ENCODE measurements around the gene ETV5.

The ETV5 gene

DNA sequence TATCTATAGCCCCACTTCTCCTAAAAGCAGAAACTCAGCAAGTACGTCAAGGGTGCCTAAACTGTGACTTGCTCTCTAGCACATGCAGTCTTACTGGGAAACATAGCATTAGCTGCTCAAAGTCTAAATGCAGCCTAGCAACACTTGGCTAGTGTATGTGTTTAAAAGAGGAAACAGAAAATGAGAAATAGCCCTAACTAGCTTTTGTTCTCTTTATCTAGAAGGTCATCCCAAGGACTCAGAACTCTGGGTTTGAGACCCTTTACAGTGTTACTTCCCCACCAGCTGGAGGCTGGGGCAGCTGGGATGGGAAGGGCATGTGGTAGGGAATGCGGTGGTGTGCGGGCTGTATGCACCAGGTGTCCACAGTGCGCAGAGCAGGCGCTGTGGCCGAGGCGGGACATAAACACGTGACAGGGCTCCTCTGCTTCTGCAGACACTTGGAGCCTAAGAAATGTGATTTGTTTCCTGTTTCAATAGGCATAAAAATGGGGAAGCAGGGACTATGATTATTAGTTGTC, 13.3 kb downstream of the ETV5 start:
- no peak for DNase-seq (ENCODE audit: low read depth in 2 of 2)

- DNase-seq (ENCODE audit: low read depth in 2 of 2), result no peak
Observed at GRCh38 chr3:186094696-186095425, 14.0 kb downstream of the ETV5 start.

- no peak for DNase-seq (ENCODE audit: low read depth in 2 of 2)
Observed at GRCh38 chr3:186094271-186094670, 14.6 kb downstream of the ETV5 start.

DNA sequence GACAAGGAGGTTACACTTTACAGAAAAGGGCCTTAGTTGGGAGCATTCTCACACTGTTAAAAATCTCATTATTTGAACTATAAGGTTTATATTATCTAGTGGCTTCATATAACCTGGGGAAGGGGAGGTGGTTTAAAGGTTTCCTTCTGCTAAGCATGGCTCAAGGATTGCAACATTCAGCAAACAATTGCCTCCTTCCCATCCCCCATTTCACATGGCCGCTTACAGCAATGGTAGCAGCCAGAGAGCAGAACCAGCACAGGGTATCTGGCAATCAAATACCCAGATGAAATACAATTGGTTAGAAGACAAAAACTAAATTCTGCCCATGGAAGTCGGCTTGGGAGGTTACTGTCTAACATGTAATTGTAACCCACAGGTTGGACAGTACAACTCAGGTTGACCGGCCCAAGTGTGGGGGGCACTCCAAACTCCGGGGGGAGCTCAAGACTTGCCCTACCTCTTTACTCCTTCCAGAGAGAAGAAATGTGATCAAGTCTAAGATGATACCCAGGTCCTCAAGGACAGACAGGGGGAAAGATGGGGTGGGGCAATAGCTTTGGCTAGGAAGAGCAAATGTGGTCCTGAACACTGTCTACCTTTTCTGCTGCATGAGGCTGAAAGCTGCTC, 15.5 kb downstream of the ETV5 start:
- no peak for DNase-seq (ENCODE audit: low read depth in 2 of 2)

DNA sequence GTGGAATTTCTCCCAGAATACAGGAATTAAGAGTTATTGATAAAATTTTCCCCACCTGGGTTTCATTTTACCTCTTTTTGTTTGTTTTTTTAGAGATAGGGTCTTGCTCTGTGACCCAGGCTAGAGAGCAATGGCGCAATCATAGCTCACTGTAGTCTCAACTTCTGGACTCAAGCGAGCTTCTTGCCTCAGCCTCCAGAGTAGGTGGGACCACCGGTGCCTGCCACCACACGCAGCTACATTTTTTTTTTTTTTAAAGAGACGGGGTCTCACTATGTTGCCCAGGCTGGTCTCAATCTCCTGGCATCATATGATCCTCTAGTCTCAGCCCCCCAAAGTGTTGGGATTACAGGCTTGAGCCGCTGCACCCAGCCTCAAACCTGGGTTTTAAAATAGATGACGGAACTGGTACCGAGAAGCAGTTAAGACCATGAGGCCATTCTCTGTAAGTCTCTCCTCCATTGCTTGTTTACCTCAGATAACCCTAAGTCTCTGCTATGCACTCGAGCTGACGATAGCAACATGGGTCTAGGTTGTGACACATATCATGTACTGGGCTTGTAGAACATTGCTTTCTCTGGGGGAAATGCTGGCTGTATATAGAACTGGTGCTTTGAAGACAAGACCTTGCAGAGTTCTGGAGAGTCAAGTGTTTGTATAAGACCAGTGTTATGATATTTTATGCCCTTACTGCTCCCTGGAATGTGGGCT, 16.4 kb downstream of the ETV5 start:
- DNase-seq (ENCODE audit: low read depth in 2 of 2), result no peak

DNA sequence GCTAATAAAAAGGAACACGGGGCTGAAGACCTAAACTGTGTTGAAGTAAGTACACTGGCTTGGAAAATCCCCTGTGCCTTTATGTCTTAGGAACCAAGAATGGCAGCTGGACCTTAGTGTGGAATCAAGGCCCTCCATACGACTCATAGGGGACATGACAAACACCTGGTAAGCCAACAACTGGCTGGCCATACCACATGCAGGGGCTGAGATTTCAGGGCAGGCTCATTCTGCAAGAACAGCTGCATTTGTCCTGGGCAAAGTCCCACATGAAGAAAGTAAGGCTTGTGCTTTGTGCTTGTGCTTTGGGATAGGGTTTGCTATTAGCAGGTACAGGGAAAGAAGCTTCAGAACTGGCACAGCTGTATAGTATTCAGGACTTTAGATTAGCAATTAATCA, 18.0 kb downstream of the ETV5 start:
- DNase-seq (ENCODE audit: low read depth in 2 of 2), result no peak

GRCh38 chr3:186088335-186088734, 20.6 kb downstream of the ETV5 start:
- no peak for DNase-seq (ENCODE audit: low read depth in 2 of 2)

- no peak for DNase-seq (ENCODE audit: low read depth in 2 of 2)
Observed at GRCh38 chr3:186084264-186084663, 24.6 kb downstream of the ETV5 start.

DNA sequence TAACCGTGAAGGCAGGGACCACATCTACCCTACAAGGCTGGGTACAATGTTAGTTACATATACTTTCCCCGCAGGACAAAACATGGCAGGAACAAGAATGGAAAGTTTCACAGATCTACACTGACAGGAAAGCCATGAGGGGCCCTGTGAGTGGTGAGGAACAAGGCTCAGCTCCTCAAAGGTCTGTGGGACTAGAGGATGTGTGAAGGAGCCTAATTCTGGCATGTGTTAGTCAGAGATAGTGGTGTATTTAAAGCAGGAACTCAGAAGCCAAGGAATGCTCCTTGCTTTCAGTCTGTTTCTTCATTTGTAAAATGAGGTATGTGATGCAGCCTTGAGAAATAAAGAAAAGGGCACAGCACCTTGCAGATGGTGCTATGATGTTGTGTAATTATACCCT, 25.1 kb downstream of the ETV5 start:
- DNase-seq (ENCODE audit: low read depth in 2 of 2), result no peak

DNA sequence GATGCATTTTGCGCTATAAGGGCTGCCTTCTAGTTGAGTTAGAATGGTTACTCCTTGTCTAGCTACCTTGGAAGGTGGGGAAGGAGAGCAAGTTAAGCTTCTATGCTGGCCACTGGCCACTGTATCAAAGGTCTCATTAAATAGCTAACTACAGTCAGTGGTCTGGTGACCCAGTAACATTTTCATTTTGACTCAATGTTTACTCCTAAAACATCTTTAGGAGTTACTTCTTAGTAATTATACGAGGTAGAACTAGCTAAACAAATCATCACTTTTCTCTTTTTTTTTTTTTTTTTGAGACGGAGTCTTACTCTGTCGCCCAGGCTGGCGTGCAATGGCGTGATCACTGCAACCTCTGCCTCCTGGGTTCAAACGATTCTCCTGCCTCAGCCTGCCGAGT, 26.7 kb downstream of the ETV5 start:
- no peak for DNase-seq (ENCODE audit: low read depth in 2 of 2)

DNA sequence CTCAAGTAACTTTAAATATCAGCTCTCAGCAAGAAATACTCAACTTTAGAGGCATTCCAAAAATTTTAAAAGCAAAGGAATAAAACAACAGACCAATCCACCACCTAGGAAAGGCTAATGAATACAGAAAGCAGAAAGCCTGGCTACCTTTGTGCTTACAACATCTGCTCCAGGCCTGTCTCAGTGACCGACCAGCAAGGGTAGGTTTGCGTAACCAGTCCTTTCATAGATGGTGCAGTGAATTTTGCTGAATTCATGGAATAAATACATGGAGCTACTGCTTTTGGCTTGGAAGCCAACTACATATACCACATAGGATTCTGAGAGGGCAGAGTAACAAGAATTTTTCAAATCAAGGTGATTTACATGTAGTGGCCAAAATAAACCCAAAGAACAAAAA, 27.2 kb downstream of the ETV5 start:
- DNase-seq (ENCODE audit: low read depth in 2 of 2), result no peak

DNA sequence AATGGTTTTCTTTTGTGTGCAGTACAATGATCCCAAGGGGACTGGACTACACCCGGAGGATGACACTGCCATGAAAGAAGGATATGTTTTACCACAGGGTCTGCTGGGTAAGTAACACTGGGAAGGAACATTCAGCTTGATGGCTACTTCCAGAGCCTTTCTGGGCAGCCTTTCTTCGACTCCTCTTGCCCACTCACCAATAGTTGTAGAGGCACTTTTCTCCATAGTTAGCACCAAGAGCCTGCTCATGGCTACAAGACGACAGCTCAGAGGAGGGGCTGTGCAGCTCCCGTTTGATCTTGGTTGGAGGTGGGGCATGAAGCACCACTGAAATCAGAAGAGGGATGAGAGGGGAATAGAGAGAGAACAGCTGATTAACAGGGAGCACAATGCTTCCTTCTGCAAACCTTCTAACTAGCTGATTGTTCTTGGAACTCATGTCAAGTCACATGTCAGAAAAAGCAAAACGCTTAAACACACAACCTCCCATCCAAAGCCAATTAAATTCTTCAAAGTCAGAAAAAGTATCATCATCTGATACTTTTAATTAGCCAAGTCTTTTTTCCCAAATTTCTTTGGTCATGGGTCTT, 27.9 kb downstream of the ETV5 start:
- no peak for DNase-seq (ENCODE audit: low read depth in 2 of 2)

GRCh38 chr3:186079925-186080324, 29.0 kb downstream of the ETV5 start:
- DNase-seq (ENCODE audit: low read depth in 2 of 2), result no peak

DNA sequence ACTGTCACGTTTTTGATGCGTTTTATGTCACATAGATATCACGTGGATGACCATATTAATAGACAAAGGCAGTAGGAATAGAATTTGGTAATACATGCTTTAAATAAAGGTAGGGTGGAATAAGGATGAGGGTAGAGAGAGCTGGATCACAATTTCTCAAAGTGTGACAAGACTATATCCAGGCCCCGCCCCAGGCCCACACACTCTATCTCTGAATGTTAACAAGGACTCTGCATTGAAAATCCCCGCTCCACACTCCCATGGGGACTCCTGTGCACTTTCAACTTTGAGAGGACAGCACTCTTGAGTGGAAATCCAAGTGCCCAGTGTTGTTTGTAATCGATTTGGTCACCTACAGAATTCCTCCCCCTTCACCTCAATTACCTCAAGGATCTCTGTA, 31.4 kb downstream of the ETV5 start:
- no peak for DNase-seq (ENCODE audit: low read depth in 2 of 2)

DNA sequence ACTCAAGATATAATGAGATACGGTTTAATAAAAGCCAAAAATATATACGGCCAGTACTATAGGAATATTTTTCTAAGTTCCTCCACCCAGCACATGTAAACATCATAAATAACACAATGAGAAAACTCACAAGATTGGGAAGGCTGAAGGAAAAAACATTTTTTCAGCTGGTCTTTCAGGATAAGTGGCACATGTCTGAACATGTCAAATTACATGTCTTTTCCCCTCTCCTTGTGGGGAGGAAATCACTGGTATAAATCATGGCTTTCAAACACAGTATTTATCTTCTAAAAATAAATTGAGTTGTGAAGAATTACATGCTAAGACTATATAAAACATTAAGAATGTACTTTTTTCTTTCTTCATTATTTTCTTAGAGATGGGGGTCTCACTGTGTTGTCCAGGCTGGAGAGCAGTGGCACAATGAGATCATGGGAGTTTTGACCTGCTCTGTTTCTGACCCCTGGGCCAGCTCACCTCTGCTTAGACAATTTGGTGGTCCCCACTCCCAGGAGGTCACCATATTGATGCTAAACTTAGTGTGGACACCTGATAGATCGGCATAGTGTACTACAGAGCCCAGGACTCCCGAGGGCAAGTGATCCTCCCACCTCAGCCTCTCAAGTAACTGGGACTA, 32.8 kb downstream of the ETV5 start:
- DNase-seq (ENCODE audit: low read depth in 2 of 2), result no peak

DNA sequence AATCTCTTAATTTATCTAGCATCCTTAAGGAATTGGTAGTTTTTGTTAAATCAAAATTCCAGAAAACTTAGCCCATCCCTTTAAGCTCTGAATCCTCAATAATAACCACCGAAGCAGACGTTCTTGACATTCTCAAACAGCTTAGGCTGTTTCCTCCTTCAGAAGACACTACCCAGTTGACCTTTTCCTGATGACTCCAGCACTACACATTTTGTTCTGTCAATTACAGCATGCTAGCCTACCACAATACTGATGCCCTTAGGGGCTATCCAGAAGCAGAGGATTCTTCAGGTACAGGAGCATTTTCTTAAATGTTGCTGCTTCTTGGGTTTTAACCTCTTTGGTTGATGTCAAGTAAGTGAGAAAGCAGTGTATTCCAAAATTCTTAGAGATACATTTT, 33.4 kb downstream of the ETV5 start:
- DNase-seq (ENCODE audit: low read depth in 2 of 2), result no peak

DNA sequence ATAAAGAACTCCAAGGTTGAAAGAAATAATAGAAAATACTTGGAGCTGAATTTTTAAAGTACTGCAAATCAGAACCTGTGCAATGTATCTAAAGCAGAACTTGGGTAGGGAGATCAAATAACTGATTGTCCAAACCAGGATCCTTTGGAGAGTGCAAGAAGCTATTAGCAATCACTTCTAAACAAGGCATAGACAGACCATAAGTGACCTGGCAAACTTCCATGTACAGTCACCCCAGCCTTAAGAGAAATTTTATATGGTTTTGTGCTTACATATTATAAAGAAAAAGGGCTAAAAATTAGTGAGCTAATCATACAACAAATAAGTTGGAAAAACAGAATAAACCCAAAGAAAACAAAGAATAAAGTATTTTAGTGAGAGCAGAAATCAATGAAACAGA, 35.2 kb downstream of the ETV5 start:
- DNase-seq (ENCODE audit: low read depth in 2 of 2), result no peak

- no peak for DNase-seq (ENCODE audit: low read depth in 2 of 2)
Observed at GRCh38 chr3:186070996-186071395, 37.9 kb downstream of the ETV5 start.

DNA sequence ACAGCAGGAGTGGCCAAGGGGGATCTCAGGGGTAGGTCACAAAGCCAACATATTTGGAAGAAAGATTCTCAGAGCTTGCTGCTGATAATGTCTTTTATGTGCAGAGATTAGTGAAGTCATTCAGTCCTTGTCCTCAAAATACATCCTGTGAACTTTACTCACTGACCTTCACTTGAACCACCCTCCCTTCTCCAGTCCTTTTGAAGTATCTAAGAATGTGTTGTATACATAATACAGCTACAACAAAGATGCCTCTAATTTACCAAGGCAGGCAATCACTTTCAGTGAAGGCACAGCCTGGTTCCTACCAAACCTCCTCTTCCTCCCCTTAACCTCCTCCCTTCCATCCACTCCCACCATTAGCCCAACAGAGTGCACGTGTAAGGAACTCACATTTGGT, 38.3 kb downstream of the ETV5 start:
- DNase-seq (ENCODE audit: low read depth in 2 of 2), result no peak

DNA sequence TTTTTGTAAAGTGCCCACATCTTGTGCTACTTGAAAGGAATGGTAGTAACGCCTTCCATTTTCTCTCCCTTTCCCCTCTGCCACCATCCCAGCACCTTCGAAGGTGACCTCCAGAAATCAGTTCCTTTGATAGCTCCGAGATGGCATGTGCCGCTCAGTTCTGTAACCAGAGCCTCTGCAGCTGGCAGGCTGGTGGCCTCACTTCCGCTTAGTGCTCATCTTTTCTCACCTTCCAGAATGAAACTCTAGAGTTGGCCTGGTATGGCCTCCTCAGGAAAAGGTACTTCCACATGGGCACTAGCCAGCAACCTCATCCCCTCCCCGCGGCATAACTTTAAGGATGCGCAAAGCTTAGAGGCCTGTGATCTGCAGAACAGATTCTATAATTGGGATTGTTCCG, 38.8 kb downstream of the ETV5 start:
- DNase-seq (ENCODE audit: low read depth in 2 of 2), result no peak

DNA sequence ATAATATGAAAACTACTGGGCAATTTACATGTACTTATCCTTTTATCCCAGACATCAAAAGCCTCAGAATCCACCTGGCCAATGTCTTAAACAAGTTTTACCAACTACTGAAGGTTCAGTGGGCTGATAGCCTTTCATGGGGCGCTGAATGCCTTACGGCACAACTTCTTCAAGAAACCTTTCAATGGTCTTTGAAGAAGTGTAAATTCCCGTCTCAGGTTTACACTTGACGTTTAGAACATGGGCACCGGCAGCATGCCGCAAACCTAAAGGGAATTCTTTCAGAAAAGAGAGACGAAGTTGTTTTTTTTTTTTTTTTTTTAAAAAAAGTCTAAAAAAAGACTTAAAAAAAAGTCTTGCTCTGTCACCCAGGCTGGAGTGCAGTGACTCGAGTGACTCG, 39.7 kb downstream of the ETV5 start:
- no peak for DNase-seq (ENCODE audit: low read depth in 2 of 2)

GRCh38 chr3:186068243-186068552, 40.7 kb downstream of the ETV5 start:
- no peak for DNase-seq (ENCODE audit: low read depth in 2 of 2)

Data from stimulated activated CD8-positive, alpha-beta memory T cell treated with anti-CD3 and anti-CD28 coated beads, Interleukin-2, amount 100 ng/mL, for 48 hours (primary cell).